Measurements from ENCODE around the gene SEPSECS.
"Not testable (repeated sequence)": the region's sequence is repeated elsewhere in the genome, so short reads cannot be mapped to it uniquely, and the experiment has no call there.

Gene SEPSECS

DNA sequence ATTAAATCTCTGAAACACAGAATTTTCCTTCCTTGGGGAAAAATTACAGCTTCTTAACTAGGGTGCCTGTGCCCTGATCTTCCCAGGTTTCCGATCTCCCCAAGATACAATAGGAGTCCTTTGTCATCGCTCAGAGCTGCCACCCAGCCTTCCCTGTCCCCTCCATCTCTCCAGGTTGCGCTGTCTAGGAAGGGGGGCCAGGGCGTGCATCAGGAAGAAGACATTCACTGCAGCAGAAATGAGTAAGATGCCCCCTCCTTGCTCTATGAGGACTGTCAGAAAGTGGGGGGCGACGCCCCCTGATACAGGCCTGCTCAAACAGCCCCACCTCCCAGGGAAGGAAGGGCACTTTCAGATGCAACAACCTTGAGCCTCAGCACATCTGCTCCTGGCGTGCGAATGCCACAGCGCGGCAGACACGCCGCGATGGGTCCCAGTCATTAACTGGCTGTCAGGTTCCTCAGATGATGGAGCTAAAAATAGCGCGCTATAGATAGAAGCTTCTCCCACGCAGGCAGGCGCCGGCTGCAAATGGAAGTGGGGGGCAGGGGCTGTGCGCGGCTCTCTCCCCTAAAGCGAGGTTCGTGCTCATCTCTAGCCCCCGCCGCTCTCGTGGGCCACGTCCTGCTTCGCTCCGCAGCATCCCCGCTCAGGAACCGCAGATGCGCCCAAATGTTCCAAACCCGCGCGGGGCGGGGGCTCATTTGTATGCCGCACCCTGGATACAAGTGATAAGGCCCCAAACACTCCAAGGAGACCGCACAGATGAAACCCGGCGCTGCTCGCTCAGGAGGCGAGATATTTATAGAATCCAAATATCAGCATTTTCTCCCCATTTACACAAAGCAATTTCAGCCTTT lies 71.9 kb downstream of the SEPSECS start:
- DNase-seq (ENCODE audit: extremely low read depth in 1 of 2, low read depth in 1 of 2), result no peak

DNA sequence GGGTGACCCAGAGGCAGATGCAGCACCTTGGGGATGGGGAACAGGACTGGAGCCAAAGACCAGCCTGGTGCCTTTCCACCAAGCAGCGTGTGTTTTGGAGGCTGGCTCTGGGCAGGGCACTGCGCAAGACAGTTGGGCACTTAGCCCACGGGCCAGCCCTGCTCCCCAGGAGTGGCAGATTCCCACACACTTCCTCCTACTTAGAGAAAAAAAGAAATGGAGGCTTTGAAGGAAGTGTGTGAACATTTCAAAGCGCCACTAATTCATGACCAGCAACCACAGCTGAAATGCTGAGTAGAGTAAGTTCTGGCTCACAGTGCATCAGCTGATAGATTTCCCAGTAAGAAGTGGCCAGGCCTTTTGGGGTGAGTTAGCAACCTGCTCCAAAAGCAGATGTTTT lies 74.6 kb downstream of the SEPSECS start:
- DNase-seq (ENCODE audit: extremely low read depth in 1 of 2, low read depth in 1 of 2), result no peak

GRCh38 chr4:25083441-25083840 lies 76.8 kb downstream of the SEPSECS start:
- not testable (repeated sequence) for DNase-seq (ENCODE audit: extremely low read depth in 1 of 2, low read depth in 1 of 2)

GRCh38 chr4:25081866-25082471 lies 78.3 kb downstream of the SEPSECS start:
- DNase-seq (ENCODE audit: extremely low read depth in 1 of 2, low read depth in 1 of 2), result no peak

- DNase-seq (ENCODE audit: extremely low read depth in 1 of 2, low read depth in 1 of 2), result no peak
These were observed 79.7 kb downstream of the SEPSECS start for GRCh38 chr4:25080571-25080970.

- DNase-seq (ENCODE audit: extremely low read depth in 1 of 2, low read depth in 1 of 2), result no peak
These were observed 81.7 kb downstream of the SEPSECS start for GRCh38 chr4:25078523-25078922.

- DNase-seq (ENCODE audit: extremely low read depth in 1 of 2, low read depth in 1 of 2), result no peak
These were observed 83.4 kb downstream of the SEPSECS start for GRCh38 chr4:25076625-25077398.

GRCh38 chr4:25075851-25076250 lies 84.4 kb downstream of the SEPSECS start:
- DNase-seq (ENCODE audit: extremely low read depth in 1 of 2, low read depth in 1 of 2), result no peak

GRCh38 chr4:25075129-25075528 lies 85.1 kb downstream of the SEPSECS start:
- DNase-seq (ENCODE audit: extremely low read depth in 1 of 2, low read depth in 1 of 2), result no peak

- DNase-seq (ENCODE audit: extremely low read depth in 1 of 2, low read depth in 1 of 2), result no peak
These were observed 89.7 kb downstream of the SEPSECS start for GRCh38 chr4:25070545-25070944.
